ENCODE results near the gene RP2.

The RP2 gene

DNA sequence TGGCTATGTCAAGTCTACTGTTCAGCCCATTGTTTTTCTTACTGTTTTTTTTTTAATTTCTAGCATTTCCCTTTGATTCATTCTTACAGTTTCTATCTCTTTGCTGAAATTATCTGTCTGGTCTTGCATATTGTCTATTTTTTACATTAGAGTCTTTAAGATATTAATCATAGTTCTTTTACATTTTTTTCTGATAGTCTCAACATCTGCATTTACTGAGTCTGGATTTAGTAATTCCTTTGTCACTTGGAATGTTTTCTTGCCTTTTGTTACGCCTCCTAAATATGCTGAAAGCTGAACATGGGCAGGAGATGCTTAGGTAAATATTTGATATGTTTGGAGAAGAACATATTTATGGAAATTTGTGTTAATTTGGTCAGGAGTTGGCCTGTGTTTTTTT lies 85.8 kb downstream of the RP2 start:
- DNase-seq, result no peak

DNA sequence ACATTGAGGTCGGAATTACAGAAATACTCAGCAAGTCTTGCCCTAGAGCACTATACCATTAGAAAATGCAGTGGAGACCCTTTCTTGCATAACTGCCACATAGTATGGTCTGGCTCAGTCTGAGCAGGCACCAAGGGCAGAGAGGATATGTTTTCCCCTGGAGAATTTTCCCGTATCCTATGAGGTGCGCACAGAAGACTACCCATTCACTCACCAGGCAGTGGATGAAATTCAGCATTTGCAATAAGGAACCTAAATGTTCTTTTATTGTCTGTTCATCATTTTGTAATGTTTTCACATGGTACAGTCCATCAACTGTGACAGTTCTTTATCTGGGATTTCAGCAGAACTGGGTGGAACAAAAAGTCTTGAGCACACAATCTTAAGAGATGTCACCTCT lies 90.9 kb downstream of the RP2 start:
- no peak for DNase-seq

DNA sequence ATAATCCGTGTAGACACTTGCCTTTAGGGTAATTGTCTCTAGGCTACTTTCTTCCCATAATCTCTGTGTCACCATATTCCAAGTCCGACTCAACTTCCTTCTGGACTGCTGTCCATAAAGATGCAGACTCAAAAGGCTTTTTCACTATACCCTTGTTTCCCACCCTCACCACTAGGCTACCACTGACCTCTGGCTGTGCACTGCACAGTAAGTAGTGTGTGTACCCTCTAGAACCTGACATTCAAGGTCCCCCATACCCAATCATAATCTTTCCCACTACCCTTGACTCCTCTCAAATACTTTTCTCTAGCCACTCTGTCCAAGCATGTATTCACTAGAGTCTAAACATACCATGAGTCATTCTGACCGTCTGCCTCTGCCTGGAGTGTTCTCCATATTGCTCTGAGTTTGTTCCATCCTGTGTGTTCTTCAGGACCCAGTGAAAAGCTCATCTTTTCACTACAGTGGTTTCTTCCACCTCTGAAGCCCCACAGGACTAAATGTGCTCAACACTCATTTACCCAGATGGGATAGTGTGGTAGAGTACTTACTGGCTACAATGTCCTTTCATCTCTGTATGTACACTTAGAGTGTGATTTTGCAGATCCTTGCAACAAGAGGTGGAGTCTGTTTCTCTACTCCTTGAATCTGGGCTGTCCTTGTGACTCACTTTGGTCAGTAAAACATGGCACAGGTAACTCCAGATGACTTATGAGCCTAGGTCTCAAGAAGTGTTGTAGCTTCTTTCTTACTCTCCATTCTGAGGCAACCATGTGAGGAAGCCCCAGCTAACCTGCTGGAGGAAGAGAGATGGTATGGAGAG lies 92.8 kb downstream of the RP2 start:
- peak; percentile 42 for DNase-seq
